Liver (tissue), 9 donors: Measurements from ENCODE around the gene SMG6. TPM values are rescaled to one million over a fixed set of nuclear protein-coding genes. Genes with fewer than 3 reads are reported as not detected.
"Not testable (repeated sequence)": the region's sequence is repeated elsewhere in the genome, so short reads cannot be mapped to it uniquely, and the experiment has no call there.

Experiments used
- DNase-seq: peaks from one replicate; pipeline ENCODE4 v3.0.0-alpha.2; 2017; ENCODE audit warnings: low spot score
- H3K27ac ChIP-seq, 2 donors: one replicate each; pipeline ENCODE4 v1.7.0; 2013; ENCODE audit warnings: inconsistent platforms in 2 of 2, low read length in 2 of 2, control low read depth in 1 of 2, low read depth in 1 of 2, mild to moderate bottlenecking in 1 of 2
- H3K27me3 ChIP-seq, 4 donors: one replicate each; pipeline versions ENCODE4 v1.6.1 to v1.7.0; 2013; ENCODE audit warnings: low read length in 3 of 4, inconsistent platforms in 1 of 4, mild to moderate bottlenecking in 1 of 4, moderate library complexity in 1 of 4; ENCODE audit not compliant: control insufficient read depth in 4 of 4, insufficient read depth in 4 of 4
- H3K36me3 ChIP-seq, 4 donors: one replicate each; pipeline versions ENCODE4 v1.6.1 to v1.7.0; 2013; ENCODE audit warnings: low read length in 3 of 4, mild to moderate bottlenecking in 3 of 4, low read depth in 1 of 4, moderate library complexity in 1 of 4; ENCODE audit not compliant: control insufficient read depth in 4 of 4, insufficient read depth in 3 of 4
- H3K4me1 ChIP-seq, 4 donors: one replicate each; pipeline versions ENCODE4 v1.6.1 to v1.7.0; 2013; ENCODE audit warnings: low read length in 3 of 4, mild to moderate bottlenecking in 3 of 4, moderate library complexity in 1 of 4; ENCODE audit not compliant: control insufficient read depth in 4 of 4, insufficient read depth in 4 of 4
- H3K4me3 ChIP-seq, 3 donors: one replicate each; pipeline versions ENCODE4 v1.6.1 to v1.7.0; 2013; ENCODE audit warnings: low read length in 3 of 3, control low read depth in 1 of 3, low read depth in 1 of 3, mild to moderate bottlenecking in 1 of 3
- H3K9ac ChIP-seq, 2 donors: one replicate each; pipeline ENCODE4 v1.7.0; 2013; ENCODE audit warnings: low read length in 2 of 2, mild to moderate bottlenecking in 2 of 2, moderate library complexity in 2 of 2, control low read depth in 1 of 2, low read depth in 1 of 2
- H3K9me3 ChIP-seq, 4 donors: one replicate each; pipeline versions ENCODE4 v1.6.1 to v1.7.0; 2013; ENCODE audit warnings: low read length in 3 of 4; ENCODE audit not compliant: control insufficient read depth in 4 of 4
- EGR1 ChIP-seq, 2 donors: IDR thresholded peaks; 2 replicates each; pipeline ENCODE4 v1.6.1; 2016 to 2018; ENCODE audit warnings: antibody characterized with exemption in 2 of 2, low read depth in 2 of 2
- FOXA1 ChIP-seq: IDR thresholded peaks from 2 replicates; pipeline ENCODE4 v1.6.1; 2016; ENCODE audit warnings: antibody characterized with exemption
- FOXA2 ChIP-seq: IDR thresholded peaks from 2 replicates; pipeline ENCODE4 v1.6.1; 2016; ENCODE audit warnings: antibody characterized with exemption
- JUND ChIP-seq, 2 donors: IDR thresholded peaks; 2 replicates each; pipeline ENCODE4 v1.6.1; 2016; ENCODE audit warnings: antibody characterized with exemption in 2 of 2
- MAX ChIP-seq: IDR thresholded peaks from 2 replicates; pipeline ENCODE4 v1.6.1; 2016; ENCODE audit warnings: antibody characterized with exemption
- NR2F2 ChIP-seq: IDR thresholded peaks from 2 replicates; pipeline ENCODE4 v1.6.1; 2016; ENCODE audit warnings: antibody characterized with exemption
- REST ChIP-seq: IDR thresholded peaks from 2 replicates; pipeline ENCODE4 v1.6.1; 2016; ENCODE audit warnings: antibody characterized with exemption, mild to moderate bottlenecking
- SP1 ChIP-seq: IDR thresholded peaks from 2 replicates; pipeline ENCODE4 v1.6.1; 2018; ENCODE audit warnings: antibody characterized with exemption, mild to moderate bottlenecking
- TAF1 ChIP-seq: conservative IDR thresholded peaks from 2 replicates; pipeline ENCODE4 v1.6.1; 2016; ENCODE audit warnings: antibody characterized with exemption, mild to moderate bottlenecking
- ZBTB33 ChIP-seq: IDR thresholded peaks from 2 replicates; pipeline ENCODE4 v1.6.1; 2016; ENCODE audit warnings: antibody characterized with exemption
- WGBS: extraction: QIAGEN DNeasy Blood & Tissue Kit; methylation state at CpG from one replicate; pipeline ENCODE4 v1.1.7; 2013; 5-methylcytosine and 5-hydroxymethylcytosine counted together
- polyA plus RNA-seq, 2 donors: library from polyadenylated mRNA; stranded (reverse) in 1 of 2; unstranded in 1 of 2; fragments of 200-250 nt in 1 of 2; fragments of >200 nt in 1 of 2; fragmentation: Nextera tagmentation in 1 of 2; extraction: Ambion mirVana in 1 of 2; gene quantifications; one replicate each; pipeline versions ENCODE4 v1.2.1 to v1.2.3, GENCODE V29; 2013 to 2015
- total RNA-seq, 2 donors: library from RNA; depleted of rRNA; stranded (reverse); fragments of >200 nt; gene quantifications; one replicate each; pipeline ENCODE4 v1.2.3, GENCODE V29; 2014
- TF ChIP-seq, protein P1 (sequence below): IDR thresholded peaks from 2 replicates; pipeline ENCODE4 v1.6.1; 2016; ENCODE audit warnings: antibody characterized with exemption
- TF ChIP-seq, protein P2 (sequence below): fragments of 150-350 bp; IDR thresholded peaks from 2 replicates; pipeline ENCODE4 v1.5.1; 2017; ENCODE audit warnings: improper control_type of control experiment, low read depth, low read length; ENCODE audit not compliant: missing input control
- donor health status: healthy.
- donor health status: healthy.
- donor health status: healthy.
- donor health status: healthy.
- donor health status: healthy.

The SMG6 gene
- total and polyA plus RNA-seq, 4 donors, result 4.9 to 12.0 (median 8.2) TPM

GRCh38 chr17:2259769-2260536 lies 43.6 kb downstream of the SMG6 start:
- DNase-seq, result no peak
- Histone ChIP-seq H3K4me3 (no peak overlapping the region), H3K27ac (no peak overlapping the region), H3K9ac (no peak overlapping the region), H3K9me3 (no peaks in the 10 kb centered on the region), H3K4me1 (peaks cover 0 to 6% (median 3%) of the 10 kb centered on the region in 4 donors), H3K27me3 (no peaks in the 10 kb centered on the region), H3K36me3 (peaks cover 0 to 3% (median 0%) of the 10 kb centered on the region in 4 donors)
- WGBS, result 84% methylated on average over 8 of the region's 8 CpGs
- no peak for TF ChIP-seq TAF1
- no peak for TF ChIP-seq FOXA1
- no peak for TF ChIP-seq FOXA2
- TF ChIP-seq SP1, result no peak
- TF ChIP-seq MAX, result no peak
- TF ChIP-seq EGR1 (IDR thresholded peaks at IDR 0.05; ENCODE audit: low read depth in 2 of 2), result no peak
- TF ChIP-seq, protein P1, sequence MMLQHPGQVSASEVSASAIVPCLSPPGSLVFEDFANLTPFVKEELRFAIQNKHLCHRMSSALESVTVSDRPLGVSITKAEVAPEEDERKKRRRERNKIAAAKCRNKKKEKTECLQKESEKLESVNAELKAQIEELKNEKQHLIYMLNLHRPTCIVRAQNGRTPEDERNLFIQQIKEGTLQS, result no peak
- no peak for TF ChIP-seq REST
- TF ChIP-seq JUND (IDR thresholded peaks at IDR 0.05), result no peak
- TF ChIP-seq ZBTB33, result no peak

DNA sequence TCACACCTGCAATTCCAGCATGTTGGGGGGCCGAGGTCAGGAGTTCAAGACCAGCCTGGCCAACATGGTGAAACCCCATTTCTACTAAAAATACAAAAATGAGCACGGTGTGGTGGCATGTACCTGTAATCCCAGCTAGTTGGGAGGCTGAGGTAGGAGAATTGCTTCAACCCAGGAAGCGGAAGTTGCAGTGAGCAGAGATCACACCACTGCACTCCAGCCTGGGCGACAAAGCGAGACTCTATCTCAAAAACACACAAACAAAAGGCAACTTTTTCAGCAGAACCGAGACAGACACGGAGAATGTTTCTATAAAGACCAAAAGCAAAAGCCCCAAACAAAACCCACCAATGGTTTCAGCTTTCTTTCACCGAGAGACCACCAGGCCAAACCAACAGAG lies 44.8 kb downstream of the SMG6 start:
- not testable (repeated sequence) for H3K4me3 ChIP-seq, H3K9ac ChIP-seq, H3K9me3 ChIP-seq, DNase-seq, H3K36me3 ChIP-seq, H3K27ac ChIP-seq, H3K27me3 ChIP-seq, H3K4me1 ChIP-seq
- WGBS, result 89% methylated on average over 8 of the region's 8 CpGs

DNA sequence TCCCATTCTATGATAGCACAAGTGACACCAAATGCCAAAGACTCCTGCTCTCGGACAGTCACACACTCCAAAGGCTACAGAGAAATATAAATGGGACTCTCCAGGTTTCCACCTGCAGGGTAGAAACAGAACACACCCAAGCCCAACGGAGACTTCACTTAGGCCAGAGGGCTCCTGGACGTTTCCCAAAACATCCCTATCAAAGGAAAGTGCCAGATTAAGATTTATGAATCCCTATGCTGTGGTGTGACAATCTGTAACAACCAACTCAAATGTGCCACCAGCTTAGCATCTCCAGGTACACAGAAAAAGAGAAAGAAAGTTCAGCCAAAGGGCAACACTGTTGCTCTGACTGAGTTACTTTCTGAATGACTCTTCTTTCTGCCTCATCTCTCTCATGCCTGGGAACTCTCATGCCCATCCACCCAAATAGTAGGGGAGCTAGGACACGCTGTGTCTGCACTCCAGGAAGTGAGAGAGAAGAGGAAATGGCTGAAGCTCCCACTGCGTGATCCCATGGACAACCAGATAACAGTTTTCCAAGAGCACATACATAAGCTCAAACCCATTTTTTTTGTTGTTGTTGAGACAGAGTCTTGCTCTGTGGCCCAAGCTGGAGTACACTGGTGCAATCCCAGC lies 49.7 kb downstream of the SMG6 start:
- Histone ChIP-seq H3K36me3 (peaks cover 3 to 6% (median 5%) of the 10 kb centered on the region in 4 donors), H3K27ac (no peak overlapping the region), H3K9me3 (no peaks in the 10 kb centered on the region), H3K9ac (no peak overlapping the region), H3K27me3 (no peaks in the 10 kb centered on the region), H3K4me3 (no peak overlapping the region), H3K4me1 (no peaks in the 10 kb centered on the region)
- 82% methylated on average over 5 of the region's 5 CpGs for WGBS
- DNase-seq, result no peak
- TF ChIP-seq SP1 (no peak), NR2F2 (no peak), JUND (IDR thresholded peaks at IDR 0.05) (no peak)
- TF ChIP-seq, protein P2, sequence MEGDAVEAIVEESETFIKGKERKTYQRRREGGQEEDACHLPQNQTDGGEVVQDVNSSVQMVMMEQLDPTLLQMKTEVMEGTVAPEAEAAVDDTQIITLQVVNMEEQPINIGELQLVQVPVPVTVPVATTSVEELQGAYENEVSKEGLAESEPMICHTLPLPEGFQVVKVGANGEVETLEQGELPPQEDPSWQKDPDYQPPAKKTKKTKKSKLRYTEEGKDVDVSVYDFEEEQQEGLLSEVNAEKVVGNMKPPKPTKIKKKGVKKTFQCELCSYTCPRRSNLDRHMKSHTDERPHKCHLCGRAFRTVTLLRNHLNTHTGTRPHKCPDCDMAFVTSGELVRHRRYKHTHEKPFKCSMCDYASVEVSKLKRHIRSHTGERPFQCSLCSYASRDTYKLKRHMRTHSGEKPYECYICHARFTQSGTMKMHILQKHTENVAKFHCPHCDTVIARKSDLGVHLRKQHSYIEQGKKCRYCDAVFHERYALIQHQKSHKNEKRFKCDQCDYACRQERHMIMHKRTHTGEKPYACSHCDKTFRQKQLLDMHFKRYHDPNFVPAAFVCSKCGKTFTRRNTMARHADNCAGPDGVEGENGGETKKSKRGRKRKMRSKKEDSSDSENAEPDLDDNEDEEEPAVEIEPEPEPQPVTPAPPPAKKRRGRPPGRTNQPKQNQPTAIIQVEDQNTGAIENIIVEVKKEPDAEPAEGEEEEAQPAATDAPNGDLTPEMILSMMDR, result no peak
